ACHN (cell line): ENCODE data around the gene PPM1J.
"Not testable (repeated sequence)": the region's sequence is repeated elsewhere in the genome, so short reads cannot be mapped to it uniquely, and the experiment has no call there.

ENCODE experiments used
- DNase-seq: peaks from one replicate; pipeline ENCODE4 v3.0.0-alpha.2; 2015
- in situ Hi-C: cut with HindIII; loops from 2 replicates; pipeline ENCODE4 v1.10.0; 2017; ENCODE audit warnings: low sequenced_read_pairs, low pct_ligation_motif_present, low pct_unique_long_range_greater_than_20kb

PPM1J gene

GRCh38 chr1:112723511-112723839 lies 8.3 kb upstream of the PPM1J start:
- in situ Hi-C loops: no loop called here
- no peak for DNase-seq

- in situ Hi-C loops: no loop called here
- DNase-seq: no peak
Observed at GRCh38 chr1:112722601-112723510, 7.7 kb upstream of the PPM1J start.

- DNase-seq: no peak
- in situ Hi-C loops: no loop called here
Observed at GRCh38 chr1:112721966-112722524, 6.9 kb upstream of the PPM1J start.

GRCh38 chr1:112721294-112721693 lies 6.2 kb upstream of the PPM1J start:
- DNase-seq, in situ Hi-C loops: not testable (repeated sequence)

GRCh38 chr1:112720800-112721199 lies 5.7 kb upstream of the PPM1J start:
- DNase-seq: no peak
- in situ Hi-C loops: no loop called here

GRCh38 chr1:112719706-112720105 lies 4.6 kb upstream of the PPM1J start:
- DNase-seq: no peak
- in situ Hi-C loops: loop anchor here (5.0 kb wide), 1 partner anchor 78 kb away; no protein-coding TSS in a partner anchor

GRCh38 chr1:112718691-112719418 lies 3.7 kb upstream of the PPM1J start:
- peak; percentile 75 for DNase-seq
- in situ Hi-C loops: loop anchor here (5.0 kb wide), 1 partner anchor 78 kb away; no protein-coding TSS in a partner anchor

GRCh38 chr1:112717263-112717873 lies 2.2 kb upstream of the PPM1J start:
- in situ Hi-C loops: loop anchor here (5.0 kb wide), 1 partner anchor 80 kb away; no protein-coding TSS in a partner anchor
- DNase-seq: no peak

GRCh38 chr1:112716133-112716720 lies 1.1 kb upstream of the PPM1J start:
- DNase-seq: peak; percentile 84
- in situ Hi-C loops: loop anchor here (5.0 kb wide), 1 partner anchor 81 kb away; no protein-coding TSS in a partner anchor

- DNase-seq: no peak
Observed at GRCh38 chr1:112714313-112715263, 544 bp downstream of the PPM1J start.

GRCh38 chr1:112713466-112714312 lies 1.4 kb downstream of the PPM1J start:
- DNase-seq: no peak
- in situ Hi-C loops: no loop called here

More at GRCh38 chr1:112714313-112715263, 544 bp downstream of the PPM1J start:
- in situ Hi-C loops: loop anchor here (5.0 kb wide), 1 partner anchor 83 kb away; no protein-coding TSS in a partner anchor

- DNase-seq: no peak
- in situ Hi-C loops: no loop called here
Observed at GRCh38 chr1:112712701-112713128, 2.4 kb downstream of the PPM1J start.

GRCh38 chr1:112712191-112712590 lies 2.9 kb downstream of the PPM1J start:
- in situ Hi-C loops: no loop called here
- no peak for DNase-seq

GRCh38 chr1:112711670-112712069 lies 3.5 kb downstream of the PPM1J start:
- DNase-seq: no peak
- in situ Hi-C loops: no loop called here

- no peak for DNase-seq
- in situ Hi-C loops: no loop called here
Observed at GRCh38 chr1:112711041-112711440, 4.1 kb downstream of the PPM1J start.

GRCh38 chr1:112710586-112710985 lies 4.5 kb downstream of the PPM1J start:
- no peak for DNase-seq
- in situ Hi-C loops: no loop called here
